Central memory CD4-positive, alpha-beta T cell (primary cell): ENCODE results near the gene RBKS.

Experiments used
- DNase-seq: peaks from one replicate; pipeline ENCODE4 v3.0.0; 2022

RBKS gene

DNA sequence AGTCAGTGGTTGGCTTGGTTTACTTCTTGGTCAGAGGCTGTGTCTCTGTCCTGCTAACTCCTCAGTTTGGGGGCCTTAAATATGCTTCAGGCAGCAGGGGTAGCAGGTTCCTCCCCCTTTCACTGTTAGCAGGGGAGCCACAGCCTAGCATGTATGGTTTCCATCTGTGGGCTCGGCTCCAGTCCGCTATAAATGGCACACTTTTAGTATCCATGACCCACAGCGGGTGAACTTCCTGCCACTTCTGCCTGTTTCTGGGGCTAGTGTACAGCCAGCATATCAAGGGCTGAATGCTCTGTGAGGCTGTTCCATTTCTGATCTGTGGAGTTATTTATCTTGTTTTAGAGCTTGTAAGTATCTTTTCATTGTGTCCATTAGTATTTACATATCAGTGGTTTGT is 60.4 kb downstream of the RBKS start:
- DNase-seq, result no peak

DNA sequence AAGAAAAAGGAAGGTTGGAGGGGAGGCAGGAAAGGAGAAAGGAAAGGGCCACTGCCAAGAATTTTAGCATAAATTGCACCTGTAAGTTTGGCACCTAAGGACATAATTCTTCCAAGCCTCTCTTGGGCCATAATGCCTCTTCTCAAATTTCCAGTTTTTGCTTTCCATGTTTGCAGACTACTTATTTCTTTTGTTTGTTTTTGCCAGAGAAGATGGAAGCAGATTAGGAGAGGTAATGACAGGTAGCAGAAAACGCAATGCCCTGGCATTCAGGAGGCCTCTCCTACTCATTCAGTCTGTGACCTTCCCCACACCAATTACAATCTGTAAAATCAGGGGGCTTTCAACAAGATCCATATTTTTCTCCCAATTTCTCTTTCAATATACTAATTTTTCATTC is 61.9 kb downstream of the RBKS start:
- DNase-seq, result no peak

DNA sequence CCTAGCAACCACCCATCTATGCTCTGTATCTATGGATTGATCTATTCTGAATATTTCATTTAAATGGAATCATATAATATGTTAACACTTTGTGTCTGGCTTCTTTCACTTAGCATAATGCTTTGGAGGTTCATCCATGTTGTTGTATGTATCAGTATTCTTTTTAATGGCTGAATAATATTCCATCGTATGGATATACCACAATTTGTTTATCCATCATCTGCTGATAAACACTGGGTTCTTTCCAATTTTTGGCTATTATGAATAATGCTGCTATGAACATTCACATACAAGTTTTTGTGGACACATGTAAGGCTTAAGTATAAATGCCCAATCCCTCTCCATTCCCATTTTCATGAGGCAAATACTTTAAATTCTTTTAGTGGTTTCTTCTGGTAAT is 65.8 kb downstream of the RBKS start:
- no peak for DNase-seq

DNA sequence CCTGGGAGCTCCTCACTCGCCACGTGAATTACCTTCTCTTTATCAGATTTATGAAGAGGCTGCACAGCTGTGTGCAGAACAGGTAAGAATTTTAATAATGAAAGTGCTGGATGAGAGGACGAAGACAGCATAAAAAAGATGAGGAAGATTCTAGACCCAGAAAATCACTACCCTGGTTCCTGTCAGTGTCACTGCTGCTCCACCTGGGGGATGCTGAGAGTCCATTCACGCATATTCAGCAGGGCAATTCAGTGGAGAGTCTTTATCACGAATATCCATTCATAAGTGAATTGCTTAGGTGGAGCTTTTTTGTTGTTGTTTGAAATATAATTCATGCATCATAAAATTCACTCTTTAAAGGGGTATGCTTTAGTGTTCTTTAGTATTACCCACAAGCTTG is 66.6 kb downstream of the RBKS start:
- DNase-seq, result no peak

DNA sequence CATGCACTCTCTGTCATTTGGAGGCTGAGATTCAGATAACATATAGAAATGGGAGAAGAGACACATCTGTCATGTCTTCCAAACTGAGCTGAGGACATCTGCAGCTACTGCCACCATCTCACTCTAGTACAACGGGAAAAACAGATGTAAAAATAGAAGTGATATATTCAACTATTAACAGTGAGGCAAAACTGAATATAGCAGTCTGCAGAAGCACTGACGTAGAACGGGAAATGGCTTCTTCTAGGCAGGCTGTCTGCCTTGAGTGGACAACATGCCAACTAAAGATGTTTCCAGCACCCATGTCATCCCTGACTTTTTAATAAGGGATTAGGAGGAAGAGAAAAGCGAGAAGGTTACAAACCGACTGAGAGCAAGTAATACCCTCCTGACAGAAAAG is 67.1 kb downstream of the RBKS start:
- no peak for DNase-seq

DNA sequence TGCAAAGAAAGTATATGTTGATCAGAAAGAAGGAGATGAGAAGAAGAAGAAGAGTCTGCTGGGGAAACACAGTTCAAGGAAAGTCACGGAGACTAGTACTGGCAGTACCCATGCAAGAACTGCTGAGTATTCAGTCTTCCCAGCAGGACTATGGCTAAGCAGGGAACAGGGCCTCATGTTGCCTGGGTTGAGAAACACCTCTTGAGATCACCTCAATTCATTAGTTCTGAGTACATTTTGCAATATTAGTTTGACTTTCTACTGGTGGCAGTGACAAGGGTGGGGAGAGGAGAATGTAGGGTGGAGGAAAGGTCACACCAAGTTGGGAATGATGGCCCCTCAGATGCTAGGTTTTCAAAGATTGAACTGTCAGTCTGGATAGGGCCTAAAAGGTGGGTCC is 68.1 kb downstream of the RBKS start:
- no peak for DNase-seq

DNA sequence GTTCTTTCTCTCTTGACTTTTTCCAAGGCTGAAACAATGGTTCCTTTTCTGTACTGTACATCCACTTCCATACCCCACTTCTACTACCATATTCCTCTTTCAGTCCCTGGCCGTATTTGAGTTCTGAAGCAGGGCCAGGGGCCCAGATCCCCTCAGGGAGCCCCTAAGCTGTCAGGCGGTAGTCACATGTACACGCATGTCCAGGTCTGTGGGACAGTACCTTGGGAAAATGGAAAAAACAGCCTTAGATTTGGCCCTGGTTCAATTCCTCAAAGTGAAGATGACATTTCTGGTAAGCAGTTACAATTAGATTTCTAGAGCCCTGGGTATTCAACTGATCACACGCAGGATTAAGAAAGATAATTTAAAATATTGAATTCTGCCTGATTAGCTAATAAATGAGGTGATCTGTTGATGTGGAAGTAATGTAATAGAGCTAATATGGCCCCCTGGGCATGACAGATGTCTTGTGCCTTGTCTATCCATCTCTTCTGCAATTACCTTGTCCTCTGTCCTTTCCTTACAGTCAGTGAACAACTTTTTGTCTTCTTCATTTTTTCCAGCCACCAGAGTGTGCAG is 74.2 kb downstream of the RBKS start:
- no peak for DNase-seq

DNA sequence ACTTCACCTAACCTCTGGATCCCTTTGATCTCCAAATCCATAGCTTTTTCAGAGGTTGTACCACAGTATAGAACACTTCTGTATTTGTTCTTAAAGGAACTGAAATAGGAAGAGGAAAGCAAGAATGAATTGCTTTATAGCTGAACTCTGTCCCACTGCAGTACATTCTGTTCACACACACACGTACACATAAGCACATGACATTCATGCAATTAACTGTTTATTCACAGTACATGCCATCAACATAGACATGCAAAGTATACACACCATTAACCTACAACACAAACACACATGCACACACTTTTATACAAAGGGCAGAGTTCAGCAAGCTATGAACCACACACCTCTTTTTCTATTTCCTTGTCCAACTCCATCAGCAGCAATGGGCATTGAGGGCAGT is 75.4 kb downstream of the RBKS start:
- DNase-seq, result no peak

DNA sequence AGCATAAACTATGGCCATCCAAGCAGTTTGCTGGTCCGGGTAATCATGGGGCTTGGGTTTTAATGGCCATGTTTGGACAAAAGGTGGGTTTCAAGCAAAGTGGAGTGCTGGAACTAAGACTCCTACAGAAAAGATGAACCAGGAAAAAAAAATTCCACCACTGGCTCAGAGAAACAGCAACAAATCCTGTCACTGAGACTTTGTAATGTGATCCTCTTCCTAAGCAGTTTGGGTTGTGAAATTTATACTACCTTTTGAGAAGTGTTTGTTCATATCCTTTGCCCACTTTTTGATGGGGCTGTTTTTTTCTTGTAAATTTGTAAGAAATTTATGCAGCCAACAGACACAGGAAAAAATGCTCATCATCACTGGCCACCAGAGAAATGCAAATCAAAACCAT is 78.4 kb downstream of the RBKS start:
- no peak for DNase-seq

DNA sequence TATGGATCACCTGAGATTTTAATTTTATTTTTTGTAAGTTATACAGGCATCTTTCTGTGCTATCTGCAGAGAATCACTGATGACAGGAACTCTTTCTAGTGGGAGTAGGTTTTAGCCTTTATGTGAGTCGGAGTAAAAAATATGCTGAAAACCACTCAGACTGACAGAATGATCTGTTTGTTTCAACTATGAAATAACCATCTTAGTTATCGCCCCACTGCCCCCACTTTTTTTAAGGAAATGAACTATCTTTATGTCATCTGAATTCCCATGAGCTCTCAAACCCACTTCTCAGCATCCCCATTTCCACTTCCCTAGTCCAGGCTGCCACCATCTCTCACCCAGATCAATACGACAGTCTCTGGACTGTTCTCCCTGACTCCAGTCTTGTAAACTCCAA is 79.7 kb downstream of the RBKS start:
- no peak for DNase-seq

DNA sequence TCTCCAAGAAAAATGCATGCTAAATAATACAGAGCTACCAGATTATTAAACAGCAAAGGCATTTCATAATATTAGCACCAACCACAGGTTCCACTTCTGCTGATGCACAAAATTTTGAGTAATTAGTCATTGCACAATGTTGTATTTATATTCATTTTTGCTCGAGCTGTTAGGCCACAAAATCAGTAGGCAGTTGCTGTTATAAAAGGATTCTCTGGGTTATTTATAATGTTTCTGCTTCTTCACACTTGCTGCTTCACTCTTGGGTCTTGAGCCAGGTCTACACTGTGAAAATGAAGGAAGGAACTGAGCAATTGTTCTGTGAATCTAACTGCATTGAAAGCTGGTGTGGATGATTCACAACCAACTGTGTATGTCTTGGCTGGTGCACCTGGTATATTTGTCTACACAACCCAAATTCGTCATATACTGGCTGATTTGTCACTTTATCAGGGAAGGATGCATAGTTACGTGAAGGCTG is 80.4 kb downstream of the RBKS start:
- no peak for DNase-seq

DNA sequence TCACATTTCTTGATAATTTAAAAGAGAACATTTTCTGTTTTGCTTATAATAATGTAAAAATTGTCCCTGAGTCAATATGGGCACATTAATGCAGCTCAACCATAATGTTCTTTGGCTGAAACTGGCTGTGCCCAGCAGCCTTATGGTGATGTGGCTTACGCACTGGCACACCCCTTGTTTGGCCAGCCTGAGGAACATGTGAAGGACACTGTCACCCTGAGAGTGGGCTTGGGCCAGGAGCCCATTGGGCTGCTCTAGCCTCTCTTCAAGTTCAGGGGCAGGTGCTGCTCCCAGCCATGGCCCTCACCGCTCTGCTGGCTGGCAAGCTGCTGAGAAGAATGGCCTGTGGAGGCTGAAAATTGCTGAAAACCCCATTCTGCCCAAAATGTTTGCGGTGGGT is 81.2 kb downstream of the RBKS start:
- DNase-seq, result no peak

DNA sequence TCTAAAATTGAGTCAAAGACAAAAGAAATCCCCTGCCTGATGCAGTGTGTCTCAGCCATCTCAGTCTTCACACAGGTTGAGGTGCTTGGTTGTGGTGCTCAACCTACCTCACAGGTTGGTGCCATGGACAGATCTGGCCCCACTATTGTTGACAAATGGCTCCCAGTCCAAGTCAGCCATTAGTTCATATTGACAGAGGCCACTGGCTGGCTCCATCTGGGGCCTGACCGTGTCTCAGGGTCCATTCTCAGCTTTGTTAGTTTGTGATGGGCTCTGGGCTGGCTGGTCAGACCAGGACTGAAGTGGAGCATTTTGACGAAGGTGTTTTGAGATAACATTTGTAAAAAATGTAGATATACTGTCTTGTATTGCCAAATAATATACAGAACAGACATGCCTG is 81.8 kb downstream of the RBKS start:
- DNase-seq, result no peak

DNA sequence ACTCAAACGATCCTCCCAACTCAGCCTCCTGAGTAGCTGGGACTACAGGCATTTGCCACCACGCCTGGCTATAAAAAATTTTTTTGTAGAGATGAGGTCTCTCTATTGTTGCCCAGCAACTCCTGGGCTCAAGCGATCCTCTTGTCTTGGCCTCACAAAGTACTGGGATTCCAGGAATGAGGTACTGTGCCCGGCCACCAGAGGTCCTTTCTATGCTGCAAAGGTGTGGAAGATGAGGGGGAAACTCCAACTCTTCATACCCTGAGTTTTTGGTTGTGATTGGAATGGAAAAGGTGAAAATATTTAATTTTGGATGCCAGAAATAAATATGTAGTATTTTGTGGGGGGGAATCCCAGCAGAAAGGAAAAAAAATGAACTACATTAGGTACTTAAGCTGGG is 82.7 kb downstream of the RBKS start:
- DNase-seq, result no peak

DNA sequence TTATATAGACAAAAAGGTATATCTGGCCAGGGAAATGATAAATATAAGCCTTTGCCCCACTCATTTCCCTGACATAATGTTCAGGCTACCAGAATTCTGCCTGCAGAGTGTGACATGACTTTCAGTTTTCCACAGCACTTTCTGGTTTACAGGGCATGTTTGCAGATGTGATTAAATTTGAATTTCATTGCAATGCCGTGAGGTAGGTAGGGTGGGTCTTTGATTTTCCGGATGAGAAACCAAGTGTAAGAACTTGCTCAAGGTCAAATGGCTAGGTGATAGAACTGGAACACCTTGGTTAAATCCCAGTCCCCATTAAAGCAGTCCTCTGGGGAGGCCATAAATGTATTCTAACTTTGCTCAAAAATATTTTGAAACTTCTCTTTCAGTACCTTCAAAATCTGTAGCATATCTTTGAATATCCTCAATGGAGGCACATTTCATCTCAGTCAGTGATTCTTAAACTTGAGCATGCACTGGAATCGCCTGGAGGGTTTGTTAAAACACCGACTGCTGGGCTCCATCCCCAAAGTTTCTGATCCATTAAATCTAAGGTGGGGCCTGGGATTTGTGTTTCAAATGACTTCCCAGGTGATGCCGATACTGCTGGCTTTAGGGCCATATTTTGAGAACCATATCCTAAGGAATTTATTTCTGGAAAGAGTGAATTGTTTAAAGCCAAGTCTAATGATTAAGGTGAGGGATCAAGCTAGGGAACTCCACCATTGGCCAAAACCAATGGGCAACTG is 83.7 kb downstream of the RBKS start:
- DNase-seq, result no peak

DNA sequence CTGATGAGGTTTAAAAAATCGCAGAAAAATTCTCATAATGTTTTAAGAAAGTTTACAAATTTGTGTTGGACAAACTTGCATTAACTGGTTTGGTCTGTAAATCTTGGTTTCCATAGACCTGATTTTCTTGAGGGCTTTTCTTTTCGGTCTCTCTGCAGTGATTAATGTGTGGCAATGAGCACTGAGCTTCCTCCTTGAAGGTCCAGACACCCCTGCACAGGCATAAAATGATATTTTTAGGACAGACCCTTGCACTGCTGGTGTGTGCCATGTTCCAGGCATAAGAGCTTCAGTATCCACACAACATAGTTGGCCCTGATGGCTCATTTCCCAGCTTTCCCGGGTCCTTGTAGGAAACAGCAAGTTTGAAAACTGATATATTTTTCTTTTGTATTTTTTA is 85.0 kb downstream of the RBKS start:
- no peak for DNase-seq

DNA sequence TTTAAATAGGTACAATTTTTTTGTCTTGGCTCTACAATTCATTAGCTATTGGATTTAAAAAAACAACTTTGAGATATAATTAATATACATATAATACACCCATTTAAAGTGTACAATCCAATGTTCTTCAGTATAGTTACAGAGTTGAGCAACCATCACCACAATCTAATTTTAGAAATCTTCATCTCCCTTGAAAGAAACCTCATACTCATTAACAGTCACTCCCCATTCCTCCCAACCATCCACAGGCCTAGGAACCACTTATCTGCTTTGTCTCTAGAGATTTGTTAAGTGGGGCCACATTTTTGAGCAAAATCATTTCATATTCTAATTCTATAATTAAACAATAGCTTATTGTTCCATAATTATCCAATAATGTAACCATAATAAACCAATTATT is 86.0 kb downstream of the RBKS start:
- DNase-seq, result no peak

DNA sequence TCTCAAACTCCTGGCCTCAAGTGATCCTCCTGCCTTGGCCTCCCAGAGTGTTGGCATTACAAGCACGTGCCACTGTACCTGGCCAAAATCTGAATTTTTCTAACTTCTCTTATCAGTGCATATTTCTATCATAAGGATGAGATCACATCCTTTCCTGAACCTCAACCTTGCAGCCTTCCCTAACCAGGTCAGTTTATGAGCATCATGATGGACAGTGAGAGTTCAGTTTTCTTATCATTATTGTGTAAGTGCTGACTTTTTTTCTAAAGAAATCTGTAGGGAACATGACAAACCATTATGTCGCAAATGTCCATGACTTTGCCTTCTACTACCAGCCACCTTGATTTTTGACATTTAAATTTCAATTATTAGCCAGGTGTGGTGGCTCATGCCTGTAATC is 87.1 kb downstream of the RBKS start:
- DNase-seq, result no peak

DNA sequence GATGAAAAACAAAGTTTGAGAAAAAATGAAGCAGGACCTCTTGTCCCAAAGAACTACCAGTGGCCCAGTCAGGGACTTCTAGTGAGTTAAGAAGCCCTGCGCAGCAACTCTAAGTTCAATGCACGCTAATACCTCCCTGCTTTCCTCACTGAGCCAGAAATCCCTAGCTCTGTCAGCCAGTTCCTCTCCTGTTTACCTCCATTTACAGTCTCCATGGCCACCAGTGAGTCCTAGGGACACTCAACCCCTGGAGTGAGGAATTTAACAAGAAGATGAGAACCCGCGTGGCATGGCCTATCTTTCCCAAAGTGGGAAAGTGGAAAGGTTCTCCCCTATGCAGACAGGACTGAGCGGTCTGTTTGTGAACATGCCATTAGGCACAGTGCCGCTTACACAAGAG is 87.6 kb downstream of the RBKS start:
- no peak for DNase-seq

DNA sequence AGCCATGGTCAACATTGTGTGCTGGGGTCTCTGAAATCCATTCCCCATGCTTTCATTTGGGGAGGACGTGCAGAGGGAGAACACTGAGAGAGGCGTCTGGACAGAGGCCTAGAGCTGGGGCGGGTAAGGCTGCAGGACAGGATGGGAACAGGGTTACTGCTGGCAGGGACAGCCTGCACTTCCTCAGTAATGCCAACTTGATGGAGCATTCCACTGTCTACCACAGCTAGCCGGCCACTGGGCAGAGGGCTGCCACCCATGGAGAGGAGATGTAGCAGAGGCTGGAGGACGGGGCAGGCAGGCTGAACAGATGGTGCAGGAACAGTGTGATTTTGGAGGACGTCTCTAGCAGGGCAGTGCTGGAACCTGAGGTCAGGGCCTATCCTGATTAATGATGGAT is 89.3 kb downstream of the RBKS start:
- no peak for DNase-seq

DNA sequence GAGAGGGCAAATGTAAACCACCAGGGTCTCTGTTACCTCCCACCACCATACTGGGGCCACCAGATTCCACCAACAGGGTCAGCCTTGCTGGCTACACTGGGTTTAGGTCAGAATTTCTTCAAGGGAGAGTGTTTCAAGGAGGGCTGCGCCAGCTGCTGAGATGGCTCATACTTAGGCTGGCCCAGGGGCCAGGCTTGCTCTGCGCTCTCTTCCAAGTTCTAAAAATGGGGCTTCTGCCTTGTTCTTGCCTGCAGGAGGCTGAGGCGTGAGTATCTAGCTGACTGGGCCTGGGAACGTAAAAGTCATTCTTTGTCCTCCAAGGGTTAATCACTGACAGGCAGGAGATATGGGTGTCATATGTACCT is 90.6 kb downstream of the RBKS start:
- no peak for DNase-seq

DNA sequence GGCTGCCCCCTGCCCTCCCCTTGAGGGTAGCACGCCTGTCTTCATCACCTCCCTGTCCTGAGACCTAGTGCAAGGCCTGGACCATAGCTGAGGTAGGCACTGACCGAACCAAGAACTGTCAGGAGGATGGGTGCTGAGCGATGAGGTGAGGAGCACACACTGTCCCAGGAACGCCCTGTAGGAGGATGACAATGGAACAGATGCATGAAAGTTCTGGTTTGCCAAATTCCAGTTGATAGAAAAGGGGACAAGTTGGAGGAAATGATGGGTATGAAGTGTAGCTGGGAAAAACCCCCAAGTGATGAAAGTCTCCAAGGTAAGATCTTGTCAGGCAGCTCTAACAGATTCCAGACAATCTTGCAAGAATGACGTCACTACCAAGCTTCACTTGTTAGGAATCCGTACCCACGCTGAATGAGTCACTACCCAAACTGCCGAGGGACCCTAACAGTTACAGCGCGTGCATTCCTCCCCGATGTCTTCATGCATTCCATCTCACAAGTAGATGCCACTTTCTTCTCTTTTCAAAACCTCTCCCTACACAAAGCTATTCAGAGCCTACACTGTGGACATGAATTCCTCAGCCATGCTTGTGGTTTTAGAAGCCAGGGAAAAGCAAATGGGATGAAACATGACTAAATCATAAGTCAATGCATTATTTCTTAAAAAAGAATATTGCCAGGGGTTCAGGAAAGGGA is 91.1 kb downstream of the RBKS start:
- no peak for DNase-seq

DNA sequence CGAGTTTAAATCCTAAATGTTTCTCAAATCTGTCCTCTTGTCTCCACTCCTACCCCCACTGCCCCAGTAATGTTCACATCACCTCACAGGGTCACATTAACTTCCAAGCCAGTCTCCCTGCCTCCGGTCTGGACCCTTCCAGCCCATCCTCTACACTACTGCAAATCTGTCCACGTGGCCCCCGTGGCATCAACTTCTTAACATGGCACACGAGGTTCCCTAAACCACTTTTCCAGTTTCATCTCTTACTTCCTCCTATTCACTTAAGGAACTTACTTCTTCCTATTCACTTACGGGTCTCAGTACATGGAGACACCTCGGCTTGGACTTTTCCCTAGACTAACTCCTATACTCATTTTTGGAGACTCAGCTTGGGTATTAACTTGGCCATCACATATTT is 91.7 kb downstream of the RBKS start:
- no peak for DNase-seq

DNA sequence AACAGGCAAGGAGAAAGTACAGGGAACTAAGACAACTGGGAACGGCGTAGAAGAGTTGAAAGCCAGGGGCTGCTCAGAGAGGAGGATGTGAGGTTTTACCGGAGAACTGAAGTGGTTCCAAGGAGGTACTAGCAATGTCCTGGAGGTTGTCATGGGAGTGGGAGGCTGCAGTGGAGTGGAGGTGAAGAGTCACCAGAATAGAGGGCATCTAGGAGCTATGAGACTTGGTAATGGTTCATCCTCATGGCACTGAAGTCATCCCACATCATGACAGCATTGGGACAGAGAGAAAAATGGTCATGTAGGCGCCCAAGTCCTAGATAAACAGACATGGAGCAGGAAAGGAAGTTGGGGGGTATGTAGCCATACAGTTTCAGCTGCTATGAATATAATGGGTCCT is 92.3 kb downstream of the RBKS start:
- DNase-seq, result no peak
